ENCODE data around the gene FOXA2.

- TF ChIP-seq CTCF (IDR thresholded peaks at IDR 0.05) (no peak), POLR2AphosphoS5 (IDR thresholded peaks at IDR 0.05) (no peak)
Measured at GRCh38 chr20:22579119-22579427, 5.3 kb downstream of the FOXA2 start.

All from prostate gland (tissue), 2 donors.